Neural progenitor cell (in vitro differentiated cells): ENCODE data around the gene SPAG16. TPM values are rescaled to one million over a fixed set of nuclear protein-coding genes. Genes with fewer than 3 reads are reported as not detected.

Experiments used
- DNase-seq: peaks from one replicate; pipeline ENCODE4 v3.0.0-alpha.2; 2016; ENCODE audit warnings: low spot score
- H2AFZ ChIP-seq: fragments of 200-600 bp; sonication (generic); replicated peaks from 2 replicates; pipeline ENCODE4 v1.6.1; 2016; ENCODE audit warnings: antibody characterized with exemption
- H3F3A ChIP-seq: fragments of 200-600 bp; sonication (generic); 2 replicates; pipeline ENCODE4 v1.6.1; 2016; ENCODE audit warnings: antibody characterized with exemption, low read depth
- H3K27ac ChIP-seq: fragments of 200-600 bp; sonication (generic); 2 replicates; pipeline ENCODE4 v1.5.1; 2016; ENCODE audit warnings: mild to moderate bottlenecking
- H3K27me3 ChIP-seq: fragments of 200-600 bp; sonication (generic); 2 replicates; pipeline ENCODE4 v1.6.1; 2016; ENCODE audit warnings: mild to moderate bottlenecking, moderate library complexity
- H3K36me3 ChIP-seq: fragments of 200-600 bp; sonication (generic); 2 replicates; pipeline ENCODE4 v1.5.1; 2016
- H3K4me1 ChIP-seq: fragments of 200-600 bp; sonication (generic); 2 replicates; pipeline ENCODE4 v1.6.1; 2016; ENCODE audit warnings: mixed run types
- H3K4me2 ChIP-seq: fragments of 200-600 bp; sonication (generic); 2 replicates; pipeline ENCODE4 v1.6.1; 2016
- H3K4me3 ChIP-seq: fragments of 200-600 bp; sonication (generic); 2 replicates; pipeline ENCODE4 v1.5.1; 2016
- H3K79me2 ChIP-seq: fragments of 200-600 bp; sonication (generic); 2 replicates; pipeline ENCODE4 v1.6.1; 2016; ENCODE audit warnings: low read depth
- H3K9ac ChIP-seq: fragments of 200-600 bp; sonication (generic); 2 replicates; pipeline ENCODE4 v1.6.1; 2016
- H3K9me3 ChIP-seq: fragments of 200-600 bp; sonication (generic); 2 replicates; pipeline ENCODE4 v1.5.1; 2016; ENCODE audit warnings: low read depth
- H4K20me1 ChIP-seq: fragments of 200-600 bp; sonication (generic); 2 replicates; pipeline ENCODE4 v1.6.1; 2016; ENCODE audit warnings: low read depth
- H3K27ac Mint-ChIP-seq: 3 replicates; pipeline ENCODE4 v1.8.0; 2021; ENCODE audit warnings: mixed read lengths
- H3K27me3 Mint-ChIP-seq: 2 replicates; pipeline ENCODE4 v1.8.0; 2022; ENCODE audit warnings: low read depth, mild to moderate bottlenecking, inconsistent platforms, moderate library complexity, mixed read lengths; ENCODE audit not compliant: insufficient read depth
- H3K36me3 Mint-ChIP-seq: 3 replicates; pipeline ENCODE4 v1.8.0; 2021; ENCODE audit warnings: mixed read lengths
- H3K4me1 Mint-ChIP-seq: 3 replicates; pipeline ENCODE4 v1.8.0; 2021; ENCODE audit warnings: mixed read lengths
- H3K4me3 Mint-ChIP-seq: 3 replicates; pipeline ENCODE4 v1.8.0; 2021; ENCODE audit warnings: mild to moderate bottlenecking, moderate library complexity, mixed read lengths
- H3K9me3 Mint-ChIP-seq: 3 replicates; pipeline ENCODE4 v1.8.0; 2020; ENCODE audit warnings: mixed read lengths
- CTCF ChIP-seq: fragments of 200-600 bp; sonication (generic); IDR thresholded peaks from 2 replicates; pipeline ENCODE4 v1.5.1; 2017; ENCODE audit warnings: antibody characterized with exemption, mild to moderate bottlenecking
- EZH2 ChIP-seq: fragments of 200-600 bp; sonication (generic); IDR thresholded peaks from 2 replicates; pipeline ENCODE4 v1.6.1; 2017; ENCODE audit warnings: antibody characterized with exemption, mild to moderate bottlenecking, moderate library complexity
- EZH2phosphoT487 ChIP-seq: fragments of 200-600 bp; sonication (generic); IDR thresholded peaks from 2 replicates; pipeline ENCODE4 v1.6.1; 2017; ENCODE audit warnings: antibody characterized with exemption
- total RNA-seq: library from RNA; depleted of rRNA; stranded (reverse); fragments of >200 nt; gene quantifications from 2 replicates; pipeline ENCODE4 v1.2.3, GENCODE V29; 2015; ENCODE audit warnings: low replicate concordance

Gene SPAG16
- total RNA-seq, 1 donor from 2014 or later, result 70.3 TPM

GRCh38 chr2:213733893-213734292 lies 449.6 kb downstream of the SPAG16 start:
- no peak overlapping the region for H3K9ac ChIP-seq
- no peak overlapping the region for H3K27ac ChIP-seq
- no peaks in the 10 kb centered on the region for H3K4me1 Mint-ChIP-seq
- no peaks in the 10 kb centered on the region for H3F3A ChIP-seq
- no peaks in the 10 kb centered on the region for H3K36me3 Mint-ChIP-seq
- no peak overlapping the region for H3K27ac Mint-ChIP-seq
- H3K27me3 ChIP-seq, result no peaks in the 10 kb centered on the region
- no peaks in the 10 kb centered on the region for H3K79me2 ChIP-seq
- no peaks in the 10 kb centered on the region for H3K4me1 ChIP-seq
- peaks cover 6% of the 10 kb centered on the region for H3K9me3 Mint-ChIP-seq
- H2AFZ ChIP-seq, result no peak overlapping the region
- H3K4me2 ChIP-seq, result no peak overlapping the region
- H3K4me3 Mint-ChIP-seq, result no peak overlapping the region
- no peak overlapping the region for H3K4me3 ChIP-seq
- no peaks in the 10 kb centered on the region for H4K20me1 ChIP-seq
- H3K36me3 ChIP-seq, result no peaks in the 10 kb centered on the region
- no peaks in the 10 kb centered on the region for H3K9me3 ChIP-seq
- H3K27me3 Mint-ChIP-seq, result no peaks in the 10 kb centered on the region
- DNase-seq, result no peak
- TF ChIP-seq EZH2, result no peak
- TF ChIP-seq CTCF, result no peak
- no peak for TF ChIP-seq EZH2phosphoT487

- no peaks in the 10 kb centered on the region for H3K36me3 Mint-ChIP-seq
- Histone ChIP-seq H3K27me3 (no peaks in the 10 kb centered on the region), H3K4me3 (no peak overlapping the region), H3K4me2 (no peak overlapping the region), H3K36me3 (no peaks in the 10 kb centered on the region), H3K9ac (no peak overlapping the region), H3K9me3 (no peaks in the 10 kb centered on the region), H3K79me2 (no peaks in the 10 kb centered on the region), H2AFZ (no peak overlapping the region), H3K27ac (no peak overlapping the region), H3K4me1 (no peaks in the 10 kb centered on the region), H4K20me1 (no peaks in the 10 kb centered on the region), H3F3A (no peaks in the 10 kb centered on the region)
- no peak overlapping the region for H3K4me3 Mint-ChIP-seq
- H3K27ac Mint-ChIP-seq, result no peak overlapping the region
- no peak for TF ChIP-seq CTCF
- no peaks in the 10 kb centered on the region for H3K27me3 Mint-ChIP-seq
- no peaks in the 10 kb centered on the region for H3K9me3 Mint-ChIP-seq
- no peak for DNase-seq
- H3K4me1 Mint-ChIP-seq, result no peaks in the 10 kb centered on the region
Measured at GRCh38 chr2:213740453-213740852, 456.2 kb downstream of the SPAG16 start.

- Mint-ChIP-seq H3K27ac (no peak overlapping the region), H3K4me3 (no peak overlapping the region), H3K9me3 (peaks cover 2% of the 10 kb centered on the region), H3K4me1 (peaks cover 3% of the 10 kb centered on the region), H3K27me3 (no peaks in the 10 kb centered on the region), H3K36me3 (no peaks in the 10 kb centered on the region)
- TF ChIP-seq EZH2phosphoT487 (no peak), EZH2 (no peak), CTCF (no peak)
- H3K4me2 ChIP-seq, result no peak overlapping the region
- H3K9ac ChIP-seq, result no peak overlapping the region
- no peaks in the 10 kb centered on the region for H3F3A ChIP-seq
- H3K9me3 ChIP-seq, result no peaks in the 10 kb centered on the region
- H3K27me3 ChIP-seq, result no peaks in the 10 kb centered on the region
- no peaks in the 10 kb centered on the region for H4K20me1 ChIP-seq
- H2AFZ ChIP-seq, result no peak overlapping the region
- no peak overlapping the region for H3K4me3 ChIP-seq
- no peak overlapping the region for H3K27ac ChIP-seq
- no peak for DNase-seq
- no peaks in the 10 kb centered on the region for H3K36me3 ChIP-seq
- H3K79me2 ChIP-seq, result no peaks in the 10 kb centered on the region
- H3K4me1 ChIP-seq, result no peaks in the 10 kb centered on the region
Measured at GRCh38 chr2:213751446-213751845, 467.2 kb downstream of the SPAG16 start.

- Histone ChIP-seq H3K9ac (no peak overlapping the region), H4K20me1 (no peaks in the 10 kb centered on the region), H3K9me3 (no peaks in the 10 kb centered on the region), H2AFZ (no peak overlapping the region), H3K4me1 (no peaks in the 10 kb centered on the region), H3K27ac (no peak overlapping the region), H3K79me2 (no peaks in the 10 kb centered on the region), H3K27me3 (no peaks in the 10 kb centered on the region), H3F3A (no peaks in the 10 kb centered on the region), H3K4me2 (no peak overlapping the region), H3K4me3 (no peak overlapping the region), H3K36me3 (no peaks in the 10 kb centered on the region)
- DNase-seq, result no peak
- no peak overlapping the region for H3K4me3 Mint-ChIP-seq
- H3K4me1 Mint-ChIP-seq, result peaks cover 3% of the 10 kb centered on the region
- no peaks in the 10 kb centered on the region for H3K27me3 Mint-ChIP-seq
- no peak overlapping the region for H3K27ac Mint-ChIP-seq
- TF ChIP-seq EZH2phosphoT487 (no peak), CTCF (no peak), EZH2 (no peak)
- H3K9me3 Mint-ChIP-seq, result peaks cover 2% of the 10 kb centered on the region
- H3K36me3 Mint-ChIP-seq, result no peaks in the 10 kb centered on the region
Measured at GRCh38 chr2:213752575-213752974, 468.3 kb downstream of the SPAG16 start.
